ENCODE results near the gene NUP214.
A peak's percentile ranks its signal among the peaks of the same experiment; 100 is the strongest.
"Not testable (repeated sequence)": the region's sequence is repeated elsewhere in the genome, so short reads cannot be mapped to it uniquely, and the experiment has no call there.

Gene NUP214

GRCh38 chr9:131167936-131168335 is 42.5 kb downstream of the NUP214 start:
- no peak for DNase-seq

- DNase-seq = no peak
These were observed 44.3 kb downstream of the NUP214 start for GRCh38 chr9:131169563-131170240.

GRCh38 chr9:131173995-131174394 is 48.6 kb downstream of the NUP214 start:
- DNase-seq = no peak

- DNase-seq = no peak
These were observed 49.4 kb downstream of the NUP214 start for GRCh38 chr9:131174681-131175239.

GRCh38 chr9:131177898-131178297 is 52.5 kb downstream of the NUP214 start:
- DNase-seq = no peak

- peak; percentile 86 for DNase-seq
These were observed 53.0 kb downstream of the NUP214 start for GRCh38 chr9:131178382-131178781.

GRCh38 chr9:131178926-131179325 is 53.5 kb downstream of the NUP214 start:
- DNase-seq = no peak

GRCh38 chr9:131179561-131180219 is 54.3 kb downstream of the NUP214 start:
- peak; percentile 45 for DNase-seq

GRCh38 chr9:131180454-131180853 is 55.1 kb downstream of the NUP214 start:
- DNase-seq = peak; percentile 29

GRCh38 chr9:131181091-131181681 is 55.8 kb downstream of the NUP214 start:
- peak; percentile 35 for DNase-seq

GRCh38 chr9:131185924-131186323 is 60.5 kb downstream of the NUP214 start:
- no peak for DNase-seq

GRCh38 chr9:131186622-131187021 is 61.2 kb downstream of the NUP214 start:
- DNase-seq = no peak

GRCh38 chr9:131187957-131188356 is 62.6 kb downstream of the NUP214 start:
- DNase-seq = no peak

- peak; percentile 62 for DNase-seq
These were observed 63.6 kb downstream of the NUP214 start for GRCh38 chr9:131188976-131189375.

- DNase-seq = no peak
These were observed 64.8 kb downstream of the NUP214 start for GRCh38 chr9:131190191-131190590.

GRCh38 chr9:131191032-131191431 is 65.6 kb downstream of the NUP214 start:
- DNase-seq = not testable (repeated sequence)

GRCh38 chr9:131191857-131192256 is 66.5 kb downstream of the NUP214 start:
- DNase-seq = no peak

- DNase-seq = no peak
These were observed 67.7 kb downstream of the NUP214 start for GRCh38 chr9:131193051-131193450.

GRCh38 chr9:131194762-131195161 is 69.4 kb downstream of the NUP214 start:
- DNase-seq = no peak

- DNase-seq = no peak
These were observed 72.0 kb downstream of the NUP214 start for GRCh38 chr9:131197160-131197911.

- DNase-seq = no peak
These were observed 72.8 kb downstream of the NUP214 start for GRCh38 chr9:131198041-131198715.

GRCh38 chr9:131201856-131202255 is 76.5 kb downstream of the NUP214 start:
- DNase-seq = no peak

All from eye (tissue), 1 donor.